GM23338 (cell line): ENCODE results near the gene CPLANE2.

Experiments
- CREB1 ChIP-seq: fragments of 250-450 bp; sonication (Bioruptor Pico); IDR thresholded peaks from 2 replicates; pipeline ENCODE4 v1.5.0; 2020; ENCODE audit warnings: low read depth, mild to moderate bottlenecking, moderate library complexity
- EZH2 ChIP-seq: fragments of 200-600 bp; sonication (generic); IDR thresholded peaks from one replicate; pipeline ENCODE4 v1.8.0; 2017; ENCODE audit warnings: antibody characterized with exemption, mild to moderate bottlenecking, low read depth; ENCODE audit not compliant: unreplicated experiment
- EZH2phosphoT487 ChIP-seq: fragments of 200-600 bp; sonication (generic); IDR thresholded peaks from one replicate; pipeline ENCODE4 v1.8.1; 2018; ENCODE audit warnings: antibody characterized with exemption; ENCODE audit not compliant: unreplicated experiment
- NANOG ChIP-seq: IDR thresholded peaks from 2 replicates; pipeline ENCODE4 v1.6.1; 2016; ENCODE audit warnings: antibody characterized with exemption, borderline replicate concordance
- POLR2AphosphoS5 ChIP-seq: IDR thresholded peaks from 2 replicates; pipeline ENCODE4 v1.6.1; 2016; ENCODE audit warnings: antibody characterized with exemption, low read depth
- STAT1 ChIP-seq: IDR thresholded peaks from one replicate; pipeline ENCODE4 v1.6.1; 2016; ENCODE audit warnings: antibody characterized with exemption; ENCODE audit not compliant: unreplicated experiment
- TF ChIP-seq, protein P1 (sequence below), 2 experiments: fragments of 200-600 bp in 1 of 2; sonication (generic) in 1 of 2; conservative IDR thresholded peaks; 2 replicates each; pipeline versions ENCODE4 v1.5.1 to v1.6.1; 2016 to 2017; ENCODE audit warnings: antibody characterized with exemption in 2 of 2, low read depth in 2 of 2, mild to moderate bottlenecking in 2 of 2, moderate library complexity in 1 of 2
- TF ChIP-seq, protein P2 (sequence below): IDR thresholded peaks from one replicate; pipeline ENCODE4 v1.6.1; 2018; ENCODE audit warnings: antibody characterized with exemption; ENCODE audit not compliant: unreplicated experiment

GRCh38 chr1:16184557-16185303 lies 52.3 kb downstream of the CPLANE2 start:
- TF ChIP-seq, protein P1, sequence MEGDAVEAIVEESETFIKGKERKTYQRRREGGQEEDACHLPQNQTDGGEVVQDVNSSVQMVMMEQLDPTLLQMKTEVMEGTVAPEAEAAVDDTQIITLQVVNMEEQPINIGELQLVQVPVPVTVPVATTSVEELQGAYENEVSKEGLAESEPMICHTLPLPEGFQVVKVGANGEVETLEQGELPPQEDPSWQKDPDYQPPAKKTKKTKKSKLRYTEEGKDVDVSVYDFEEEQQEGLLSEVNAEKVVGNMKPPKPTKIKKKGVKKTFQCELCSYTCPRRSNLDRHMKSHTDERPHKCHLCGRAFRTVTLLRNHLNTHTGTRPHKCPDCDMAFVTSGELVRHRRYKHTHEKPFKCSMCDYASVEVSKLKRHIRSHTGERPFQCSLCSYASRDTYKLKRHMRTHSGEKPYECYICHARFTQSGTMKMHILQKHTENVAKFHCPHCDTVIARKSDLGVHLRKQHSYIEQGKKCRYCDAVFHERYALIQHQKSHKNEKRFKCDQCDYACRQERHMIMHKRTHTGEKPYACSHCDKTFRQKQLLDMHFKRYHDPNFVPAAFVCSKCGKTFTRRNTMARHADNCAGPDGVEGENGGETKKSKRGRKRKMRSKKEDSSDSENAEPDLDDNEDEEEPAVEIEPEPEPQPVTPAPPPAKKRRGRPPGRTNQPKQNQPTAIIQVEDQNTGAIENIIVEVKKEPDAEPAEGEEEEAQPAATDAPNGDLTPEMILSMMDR (conservative IDR thresholded peaks at IDR 0.05; ENCODE audit: low read depth in 2 of 2) = 0 out of 4 replicates have a peak, but pooled peaks of 1 of the 2 experiments have one; percentile 5
- TF ChIP-seq, protein P2, sequence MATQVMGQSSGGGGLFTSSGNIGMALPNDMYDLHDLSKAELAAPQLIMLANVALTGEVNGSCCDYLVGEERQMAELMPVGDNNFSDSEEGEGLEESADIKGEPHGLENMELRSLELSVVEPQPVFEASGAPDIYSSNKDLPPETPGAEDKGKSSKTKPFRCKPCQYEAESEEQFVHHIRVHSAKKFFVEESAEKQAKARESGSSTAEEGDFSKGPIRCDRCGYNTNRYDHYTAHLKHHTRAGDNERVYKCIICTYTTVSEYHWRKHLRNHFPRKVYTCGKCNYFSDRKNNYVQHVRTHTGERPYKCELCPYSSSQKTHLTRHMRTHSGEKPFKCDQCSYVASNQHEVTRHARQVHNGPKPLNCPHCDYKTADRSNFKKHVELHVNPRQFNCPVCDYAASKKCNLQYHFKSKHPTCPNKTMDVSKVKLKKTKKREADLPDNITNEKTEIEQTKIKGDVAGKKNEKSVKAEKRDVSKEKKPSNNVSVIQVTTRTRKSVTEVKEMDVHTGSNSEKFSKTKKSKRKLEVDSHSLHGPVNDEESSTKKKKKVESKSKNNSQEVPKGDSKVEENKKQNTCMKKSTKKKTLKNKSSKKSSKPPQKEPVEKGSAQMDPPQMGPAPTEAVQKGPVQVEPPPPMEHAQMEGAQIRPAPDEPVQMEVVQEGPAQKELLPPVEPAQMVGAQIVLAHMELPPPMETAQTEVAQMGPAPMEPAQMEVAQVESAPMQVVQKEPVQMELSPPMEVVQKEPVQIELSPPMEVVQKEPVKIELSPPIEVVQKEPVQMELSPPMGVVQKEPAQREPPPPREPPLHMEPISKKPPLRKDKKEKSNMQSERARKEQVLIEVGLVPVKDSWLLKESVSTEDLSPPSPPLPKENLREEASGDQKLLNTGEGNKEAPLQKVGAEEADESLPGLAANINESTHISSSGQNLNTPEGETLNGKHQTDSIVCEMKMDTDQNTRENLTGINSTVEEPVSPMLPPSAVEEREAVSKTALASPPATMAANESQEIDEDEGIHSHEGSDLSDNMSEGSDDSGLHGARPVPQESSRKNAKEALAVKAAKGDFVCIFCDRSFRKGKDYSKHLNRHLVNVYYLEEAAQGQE = no peak
- TF ChIP-seq EZH2 (no peak), POLR2AphosphoS5 (no peak), EZH2phosphoT487 (no peak), STAT1 (no peak), CREB1 (CRISPR knock-in tag) (no peak), NANOG (no peak)
